PFSK-1 (cell line): ENCODE data around the gene SLC44A2.

Source experiments
- POLR2AphosphoS5 ChIP-seq: IDR thresholded peaks from 2 replicates; pipeline ENCODE4 v1.6.1; 2012; ENCODE audit warnings: low read depth, mild to moderate bottlenecking, control low read depth, low read length, moderate library complexity
- SIN3A ChIP-seq: IDR thresholded peaks from 2 replicates; pipeline ENCODE4 v1.6.1; 2012; ENCODE audit warnings: mild to moderate bottlenecking, low read length, moderate library complexity, borderline replicate concordance; ENCODE audit not compliant: insufficient read depth
- TAF1 ChIP-seq: IDR thresholded peaks from 2 replicates; pipeline ENCODE4 v1.6.1; 2012; ENCODE audit warnings: low read length, control low read depth, borderline replicate concordance; ENCODE audit not compliant: insufficient read depth
- TF ChIP-seq, protein P1 (sequence below), 2 experiments: IDR thresholded peaks; 2 replicates each; pipeline versions ENCODE4 v1.6.1 to v1.8.0; 2011 to 2012; ENCODE audit warnings: low read depth in 2 of 2, low read length in 2 of 2, control low read depth in 1 of 2, inconsistent platforms in 1 of 2, mild to moderate bottlenecking in 1 of 2, moderate library complexity in 1 of 2; ENCODE audit not compliant: insufficient read depth in 1 of 2

DNA sequence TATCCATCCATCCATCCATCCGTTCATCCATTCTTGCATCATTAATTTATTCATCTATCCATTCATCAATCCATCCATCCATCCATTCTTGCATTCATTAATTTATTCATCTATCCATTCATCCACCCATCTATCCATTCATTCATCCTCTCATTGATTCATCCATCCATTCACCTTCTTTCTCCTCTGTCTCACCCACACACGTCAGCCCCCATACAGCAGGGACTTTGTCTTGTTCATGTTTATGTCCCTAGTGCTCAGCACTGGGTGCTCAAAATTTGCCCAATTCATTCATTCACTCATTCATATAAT is 37.6 kb upstream of the SLC44A2 start:
- TF ChIP-seq POLR2AphosphoS5 = no peak
- TF ChIP-seq SIN3A = no peak
- TF ChIP-seq, protein P1, sequence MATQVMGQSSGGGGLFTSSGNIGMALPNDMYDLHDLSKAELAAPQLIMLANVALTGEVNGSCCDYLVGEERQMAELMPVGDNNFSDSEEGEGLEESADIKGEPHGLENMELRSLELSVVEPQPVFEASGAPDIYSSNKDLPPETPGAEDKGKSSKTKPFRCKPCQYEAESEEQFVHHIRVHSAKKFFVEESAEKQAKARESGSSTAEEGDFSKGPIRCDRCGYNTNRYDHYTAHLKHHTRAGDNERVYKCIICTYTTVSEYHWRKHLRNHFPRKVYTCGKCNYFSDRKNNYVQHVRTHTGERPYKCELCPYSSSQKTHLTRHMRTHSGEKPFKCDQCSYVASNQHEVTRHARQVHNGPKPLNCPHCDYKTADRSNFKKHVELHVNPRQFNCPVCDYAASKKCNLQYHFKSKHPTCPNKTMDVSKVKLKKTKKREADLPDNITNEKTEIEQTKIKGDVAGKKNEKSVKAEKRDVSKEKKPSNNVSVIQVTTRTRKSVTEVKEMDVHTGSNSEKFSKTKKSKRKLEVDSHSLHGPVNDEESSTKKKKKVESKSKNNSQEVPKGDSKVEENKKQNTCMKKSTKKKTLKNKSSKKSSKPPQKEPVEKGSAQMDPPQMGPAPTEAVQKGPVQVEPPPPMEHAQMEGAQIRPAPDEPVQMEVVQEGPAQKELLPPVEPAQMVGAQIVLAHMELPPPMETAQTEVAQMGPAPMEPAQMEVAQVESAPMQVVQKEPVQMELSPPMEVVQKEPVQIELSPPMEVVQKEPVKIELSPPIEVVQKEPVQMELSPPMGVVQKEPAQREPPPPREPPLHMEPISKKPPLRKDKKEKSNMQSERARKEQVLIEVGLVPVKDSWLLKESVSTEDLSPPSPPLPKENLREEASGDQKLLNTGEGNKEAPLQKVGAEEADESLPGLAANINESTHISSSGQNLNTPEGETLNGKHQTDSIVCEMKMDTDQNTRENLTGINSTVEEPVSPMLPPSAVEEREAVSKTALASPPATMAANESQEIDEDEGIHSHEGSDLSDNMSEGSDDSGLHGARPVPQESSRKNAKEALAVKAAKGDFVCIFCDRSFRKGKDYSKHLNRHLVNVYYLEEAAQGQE (IDR thresholded peaks at IDR 0.05; ENCODE audit: insufficient read depth in 1 of 2, low read depth in 2 of 2, low read length in 2 of 2) = no peak
- TF ChIP-seq TAF1 = no peak
